GM19043 (cell line): Measurements from ENCODE around the gene RHOA.
"Not testable (repeated sequence)": the region's sequence is repeated elsewhere in the genome, so short reads cannot be mapped to it uniquely, and the experiment has no call there.

Experiments used
- ATAC-seq: cut with Tn5 transposase; IDR thresholded peaks from one replicate; pipeline ENCODE4 v1.9.1; 2021; ENCODE audit warnings: low read depth; ENCODE audit not compliant: unreplicated experiment

Gene RHOA

DNA sequence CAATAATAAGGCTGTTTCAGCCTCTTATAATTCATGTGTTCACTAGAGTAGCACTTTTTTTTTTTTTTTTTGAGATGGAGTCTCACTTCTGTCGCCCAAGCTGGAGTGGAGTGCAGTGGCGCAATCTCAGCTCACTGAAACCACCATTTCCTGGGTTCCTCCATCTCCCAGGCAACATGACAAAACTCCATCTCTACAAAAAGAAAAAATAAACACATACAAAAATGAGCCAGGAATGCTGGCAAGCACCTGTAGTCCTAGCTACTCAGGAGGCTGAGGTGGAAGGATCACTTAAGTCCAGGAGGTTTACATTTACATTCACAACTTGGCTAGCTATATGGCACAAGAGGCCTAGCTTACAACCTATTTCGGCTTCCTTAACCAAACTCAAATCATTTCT lies 78.7 kb downstream of the RHOA start:
- ATAC-seq = no peak

DNA sequence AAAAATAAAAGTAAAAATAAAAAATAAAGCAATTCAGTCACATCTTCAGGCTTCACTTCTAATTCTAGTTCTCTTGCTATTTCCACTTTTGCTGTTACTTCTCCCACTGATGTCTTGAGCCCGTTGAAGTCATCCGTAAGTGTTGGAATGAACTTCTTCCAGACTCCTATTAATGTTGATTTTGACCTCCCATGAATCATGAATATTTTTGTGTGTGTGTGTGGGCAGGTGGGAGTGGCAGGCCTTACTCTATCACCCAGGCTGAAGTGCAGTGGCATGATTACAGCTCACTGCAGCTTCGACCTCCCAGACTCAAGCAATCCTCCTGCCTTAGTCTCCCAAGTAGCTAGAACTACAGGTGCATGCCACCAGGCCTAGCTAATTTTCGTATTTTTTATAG lies 82.6 kb downstream of the RHOA start:
- no peak for ATAC-seq

DNA sequence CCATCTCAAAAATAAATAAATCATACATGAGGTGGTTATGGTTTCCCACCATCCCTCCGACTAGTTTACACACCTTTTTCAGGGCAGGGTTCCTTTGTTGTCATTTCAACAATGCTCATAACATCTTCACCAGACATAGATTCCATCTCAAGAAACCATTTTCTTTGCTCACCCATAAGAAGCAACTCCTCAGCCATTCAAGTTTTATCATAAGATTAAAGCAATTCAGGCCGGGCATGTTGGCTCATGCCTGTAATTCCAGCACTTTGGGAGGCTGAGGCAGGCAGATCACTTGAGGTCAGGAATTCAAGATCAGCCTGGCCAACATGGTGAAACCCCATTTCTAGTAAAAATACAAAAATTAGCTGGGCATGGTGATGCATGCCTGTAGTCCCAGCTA lies 83.4 kb downstream of the RHOA start:
- not testable (repeated sequence) for ATAC-seq

DNA sequence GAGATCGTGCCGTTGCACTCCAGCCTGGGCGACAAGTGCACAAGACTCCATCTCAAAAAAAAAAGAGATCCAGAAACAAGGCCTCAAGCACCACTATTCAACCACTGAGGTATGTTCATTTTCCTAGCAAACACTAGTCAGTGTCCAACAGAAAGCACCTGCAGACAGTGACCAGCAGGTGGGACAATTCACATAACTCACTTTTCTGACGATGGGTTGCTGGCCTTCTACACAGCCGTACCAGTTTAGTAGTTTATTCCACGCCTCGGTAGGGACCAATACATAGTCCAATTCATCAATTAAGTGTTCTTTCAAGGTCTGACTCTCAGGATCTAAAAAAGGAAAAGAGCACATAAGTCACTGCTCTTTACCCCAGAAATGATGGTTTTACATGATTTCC lies 84.3 kb downstream of the RHOA start:
- ATAC-seq = no peak

DNA sequence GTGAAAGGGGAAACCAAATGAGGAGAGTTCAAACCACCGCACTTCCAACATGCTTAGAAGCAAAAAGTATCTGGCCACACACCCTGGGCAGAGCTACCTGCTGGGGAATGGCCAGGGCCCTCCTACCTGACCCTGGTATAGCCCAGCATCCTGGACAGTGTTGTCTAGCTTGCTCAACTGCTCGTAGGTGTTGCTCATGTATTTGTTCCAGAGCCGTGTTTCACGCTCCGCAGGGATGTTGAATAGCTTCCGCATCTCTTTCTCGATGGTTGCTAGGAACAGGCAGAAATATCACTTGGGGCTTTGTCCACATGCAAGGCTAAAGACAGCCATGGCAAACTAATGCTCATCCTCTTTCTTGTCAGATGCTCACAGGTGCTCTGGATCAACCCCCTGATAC lies 87.0 kb downstream of the RHOA start:
- ATAC-seq = no peak

DNA sequence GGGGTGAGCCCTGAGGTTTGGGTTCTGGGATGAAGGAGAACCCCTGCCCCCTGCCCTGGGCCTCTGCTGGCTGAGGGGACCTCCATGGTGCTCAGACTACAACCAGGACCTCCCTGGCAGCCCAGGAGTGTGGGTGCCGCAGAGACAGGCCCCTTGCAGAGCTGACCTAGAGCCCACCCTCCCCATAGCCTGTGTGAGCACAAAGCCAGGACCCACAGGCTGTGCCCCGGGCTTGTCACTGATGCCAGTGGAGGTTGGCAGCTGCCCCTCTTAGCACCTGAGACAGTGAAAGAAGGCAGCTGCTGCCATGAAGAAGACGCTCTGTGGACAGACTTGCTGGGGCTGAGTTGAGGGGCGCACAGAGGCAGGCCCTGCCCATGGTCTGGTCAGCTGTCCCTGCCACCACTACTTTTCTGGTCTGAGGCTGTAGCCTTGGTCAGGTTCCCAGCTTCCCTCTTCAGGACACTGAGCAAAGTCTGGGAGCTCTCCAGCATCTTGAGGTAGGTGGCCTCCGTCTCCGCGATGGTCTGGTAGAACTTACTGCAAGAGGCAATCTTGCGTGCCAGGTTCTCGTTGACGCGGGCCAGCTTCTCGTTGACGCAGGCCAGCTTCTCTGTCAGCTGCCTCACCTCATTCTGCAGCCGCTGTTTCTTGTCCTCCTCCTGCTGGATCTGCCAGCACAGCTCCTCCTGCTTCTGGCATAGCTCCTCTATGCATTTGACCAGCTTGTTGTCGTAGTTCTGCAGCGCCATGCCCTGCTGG lies 94.9 kb downstream of the RHOA start:
- no peak for ATAC-seq

DNA sequence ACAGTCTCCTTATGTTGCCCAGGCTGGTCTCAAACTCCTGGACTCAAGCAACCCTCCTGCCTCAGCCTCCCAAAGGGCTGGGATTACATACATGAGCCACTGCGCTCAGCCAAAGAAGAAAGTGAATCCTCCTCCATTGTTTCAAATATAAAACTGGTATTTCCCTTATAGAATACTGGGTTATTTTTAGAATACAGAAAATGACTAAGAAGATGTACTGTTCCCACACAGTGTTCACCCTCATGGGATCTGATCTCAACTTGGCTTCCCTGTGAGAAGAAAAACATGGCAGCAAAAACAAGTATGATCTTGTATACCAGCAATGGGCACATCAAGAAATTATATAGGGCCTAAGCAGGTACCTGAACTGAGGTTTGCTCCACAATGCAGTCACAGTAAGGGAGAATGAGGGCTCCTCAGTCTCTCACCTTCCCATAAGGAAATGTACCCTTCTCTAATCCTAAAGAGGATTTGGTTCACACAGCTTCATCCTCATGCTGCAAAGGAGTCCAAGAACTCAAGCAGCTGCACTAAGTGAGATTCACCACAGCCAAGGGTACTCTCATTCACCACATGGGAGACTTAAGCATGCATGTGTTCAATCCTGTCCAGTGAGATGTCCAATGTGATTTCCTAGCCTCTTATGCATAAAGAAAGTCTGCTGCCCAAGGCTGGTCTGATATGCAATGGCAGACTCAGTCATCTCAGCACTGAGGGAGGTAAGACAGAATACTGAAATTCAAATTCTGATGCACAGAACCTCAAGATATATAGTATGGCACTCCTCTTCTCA lies 97.7 kb downstream of the RHOA start:
- ATAC-seq = no peak

DNA sequence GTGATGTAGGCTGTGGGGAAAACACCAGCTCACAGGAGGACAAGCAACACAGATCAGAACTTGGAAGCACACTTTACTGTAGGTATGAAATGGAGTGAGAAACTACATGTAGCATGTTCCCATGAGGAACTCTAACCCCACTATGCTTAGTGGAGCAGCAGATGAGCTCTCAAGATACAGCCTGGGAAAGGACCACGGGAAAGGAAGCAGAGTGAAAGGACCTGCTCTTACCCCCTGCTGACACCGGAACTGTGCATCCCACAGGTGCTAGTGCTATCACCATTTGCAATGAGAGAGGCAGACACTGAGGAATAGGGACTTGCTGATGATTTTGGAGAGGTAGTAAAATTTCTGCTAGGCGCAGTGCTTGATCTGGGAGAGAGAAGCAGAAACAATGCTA lies 100.5 kb downstream of the RHOA start:
- ATAC-seq = no peak

DNA sequence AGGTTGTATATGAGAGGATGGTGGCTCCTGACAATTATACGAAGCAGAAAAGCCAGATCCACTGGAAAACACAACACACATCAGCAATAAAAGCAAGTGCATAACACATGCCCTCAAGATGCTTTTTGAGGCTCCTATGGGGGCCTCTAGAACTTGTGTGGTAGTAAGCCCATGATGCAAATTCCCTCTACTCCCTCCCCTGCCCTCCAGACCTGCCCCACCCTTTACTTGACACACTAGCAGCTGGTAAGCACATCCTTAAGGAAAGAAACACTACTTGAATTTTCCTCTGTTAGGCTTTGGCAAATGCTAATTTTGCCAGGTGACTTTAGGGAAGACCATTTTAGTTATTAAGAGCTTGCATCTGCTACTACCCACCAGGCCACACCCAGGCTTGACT lies 101.1 kb downstream of the RHOA start:
- ATAC-seq = no peak
